Measurements from ENCODE around the gene ZCCHC24.
"Not testable (repeated sequence)": the region's sequence is repeated elsewhere in the genome, so short reads cannot be mapped to it uniquely, and the experiment has no call there.

ZCCHC24 gene

GRCh38 chr10:79333513-79333912, 111.9 kb downstream of the ZCCHC24 start:
- no peak overlapping the region for H3K27ac ChIP-seq (ENCODE audit: low read depth, low read length)
- H3K4me2 ChIP-seq (ENCODE audit: low read length) = no peak overlapping the region

GRCh38 chr10:79332610-79333315, 112.7 kb downstream of the ZCCHC24 start:
- not testable (repeated sequence) for H3K4me3 ChIP-seq (ENCODE audit: low read length); H3K79me2 ChIP-seq (ENCODE audit: control insufficient read depth, low read length); H3K4me1 ChIP-seq (ENCODE audit: control insufficient read depth, low read length); H3K27ac ChIP-seq (ENCODE audit: low read depth, low read length); H3K4me2 ChIP-seq (ENCODE audit: low read length); H4K20me1 ChIP-seq (ENCODE audit: control insufficient read depth, insufficient read depth, low read depth, low read length); H3K36me3 ChIP-seq (ENCODE audit: control insufficient read depth, low read length); H3K9me3 ChIP-seq (ENCODE audit: control insufficient read depth, insufficient read depth, low read length); H3K9me2 ChIP-seq (replicated peaks; ENCODE audit: control insufficient read depth, low read length); H3F3A ChIP-seq (ENCODE audit: control insufficient read depth, insufficient read depth)
- H3K27me3 ChIP-seq (ENCODE audit: control insufficient read depth, low read length) = peaks cover 14% of the 10 kb centered on the region

More at GRCh38 chr10:79333513-79333912, 111.9 kb downstream of the ZCCHC24 start:
- peaks cover 14% of the 10 kb centered on the region for H3K27me3 ChIP-seq (ENCODE audit: control insufficient read depth, low read length)
- no peak overlapping the region for H3K4me3 ChIP-seq (ENCODE audit: low read length)
- no peaks in the 10 kb centered on the region for H3F3A ChIP-seq (ENCODE audit: control insufficient read depth, insufficient read depth)
- no peaks in the 10 kb centered on the region for H3K79me2 ChIP-seq (ENCODE audit: control insufficient read depth, low read length)
- no peaks in the 10 kb centered on the region for H3K9me2 ChIP-seq (replicated peaks; ENCODE audit: control insufficient read depth, low read length)
- H3K36me3 ChIP-seq (ENCODE audit: control insufficient read depth, low read length) = no peaks in the 10 kb centered on the region
- H3K4me1 ChIP-seq (ENCODE audit: control insufficient read depth, low read length) = 0 out of 2 replicates have a peak, but pooled peaks cover 5% of the 10 kb centered on the region
- H4K20me1 ChIP-seq (ENCODE audit: control insufficient read depth, insufficient read depth, low read depth, low read length) = no peaks in the 10 kb centered on the region
- no peaks in the 10 kb centered on the region for H3K9me3 ChIP-seq (ENCODE audit: control insufficient read depth, insufficient read depth, low read length)
- no peak for TF ChIP-seq EZH2phosphoT487 (IDR thresholded peaks at IDR 0.05; ENCODE audit: borderline replicate concordance, low read length)
- TF ChIP-seq, protein P1, sequence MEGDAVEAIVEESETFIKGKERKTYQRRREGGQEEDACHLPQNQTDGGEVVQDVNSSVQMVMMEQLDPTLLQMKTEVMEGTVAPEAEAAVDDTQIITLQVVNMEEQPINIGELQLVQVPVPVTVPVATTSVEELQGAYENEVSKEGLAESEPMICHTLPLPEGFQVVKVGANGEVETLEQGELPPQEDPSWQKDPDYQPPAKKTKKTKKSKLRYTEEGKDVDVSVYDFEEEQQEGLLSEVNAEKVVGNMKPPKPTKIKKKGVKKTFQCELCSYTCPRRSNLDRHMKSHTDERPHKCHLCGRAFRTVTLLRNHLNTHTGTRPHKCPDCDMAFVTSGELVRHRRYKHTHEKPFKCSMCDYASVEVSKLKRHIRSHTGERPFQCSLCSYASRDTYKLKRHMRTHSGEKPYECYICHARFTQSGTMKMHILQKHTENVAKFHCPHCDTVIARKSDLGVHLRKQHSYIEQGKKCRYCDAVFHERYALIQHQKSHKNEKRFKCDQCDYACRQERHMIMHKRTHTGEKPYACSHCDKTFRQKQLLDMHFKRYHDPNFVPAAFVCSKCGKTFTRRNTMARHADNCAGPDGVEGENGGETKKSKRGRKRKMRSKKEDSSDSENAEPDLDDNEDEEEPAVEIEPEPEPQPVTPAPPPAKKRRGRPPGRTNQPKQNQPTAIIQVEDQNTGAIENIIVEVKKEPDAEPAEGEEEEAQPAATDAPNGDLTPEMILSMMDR (IDR thresholded peaks at IDR 0.05; ENCODE audit: low read depth, low read length, poor library complexity, severe bottlenecking) = no peak

Data from DOHH2 (cell line).